Progenitor cell of endocrine pancreas (in vitro differentiated cells): ENCODE results near the gene MZT1. TPM values are rescaled to one million over a fixed set of nuclear protein-coding genes. Genes with fewer than 3 reads are reported as not detected.

ENCODE experiments used
- DNase-seq: peaks from one replicate; pipeline ENCODE4 v3.0.0; 2021; ENCODE audit warnings: low spot score; ENCODE audit not compliant: unreplicated experiment
- H3K27ac Mint-ChIP-seq: 2 replicates; pipeline ENCODE4 v1.8.0; 2021; ENCODE audit warnings: mild to moderate bottlenecking, moderate library complexity, mixed read lengths
- H3K27me3 Mint-ChIP-seq: 2 replicates; pipeline ENCODE4 v1.8.0; 2021; ENCODE audit warnings: mixed read lengths
- H3K36me3 Mint-ChIP-seq: 2 replicates; pipeline ENCODE4 v1.8.0; 2022; ENCODE audit warnings: mixed read lengths; ENCODE audit not compliant: insufficient read depth
- H3K4me1 Mint-ChIP-seq: 2 replicates; pipeline ENCODE4 v1.8.0; 2021; ENCODE audit warnings: low read depth, mixed read lengths
- H3K4me3 Mint-ChIP-seq: 2 replicates; pipeline ENCODE4 v1.8.0; 2021; ENCODE audit warnings: low read depth, mild to moderate bottlenecking, moderate library complexity, mixed read lengths
- H3K9me3 Mint-ChIP-seq: 2 replicates; pipeline ENCODE4 v1.8.0; 2021; ENCODE audit warnings: low read depth, mixed read lengths
- total RNA-seq: library from RNA; stranded (reverse); gene quantifications from 2 replicates; pipeline ENCODE4 v1.2.1, GENCODE V29; 2021
- TF ChIP-seq, protein P1 (sequence below): fragments of 200-600 bp; sonication (generic); IDR thresholded peaks from one replicate; pipeline ENCODE4 v1.5.0; 2021; ENCODE audit warnings: antibody characterized with exemption, mild to moderate bottlenecking; ENCODE audit not compliant: unreplicated experiment

MZT1 gene
- total RNA-seq, 1 donor from 2014 or later, result 9.8 TPM

DNA sequence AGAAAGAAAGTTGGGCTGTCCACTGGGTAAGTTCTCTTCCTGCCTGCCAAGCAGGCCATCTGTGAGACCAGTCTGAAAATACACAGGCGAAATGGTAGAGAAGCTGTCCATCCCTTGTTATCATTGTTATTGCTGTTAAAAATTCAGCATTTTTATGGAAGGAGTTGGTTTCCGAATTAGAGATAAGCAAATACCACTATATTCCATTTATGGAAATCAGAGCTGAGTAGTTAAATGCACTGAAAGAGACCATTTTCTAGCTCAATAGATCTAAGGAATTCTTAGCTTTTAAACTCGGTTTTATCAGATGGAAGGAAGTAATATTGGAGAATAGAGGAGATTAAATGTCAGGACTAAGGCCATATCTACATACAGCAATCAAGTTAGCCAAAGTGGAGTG lies 40.7 kb downstream of the MZT1 start:
- Mint-ChIP-seq H3K27me3 (no peaks in the 10 kb centered on the region), H3K4me1 (no peaks in the 10 kb centered on the region), H3K4me3 (no peak overlapping the region), H3K9me3 (no peaks in the 10 kb centered on the region), H3K27ac (no peak overlapping the region), H3K36me3 (no peaks in the 10 kb centered on the region)
- DNase-seq, result no peak
- TF ChIP-seq, protein P1, sequence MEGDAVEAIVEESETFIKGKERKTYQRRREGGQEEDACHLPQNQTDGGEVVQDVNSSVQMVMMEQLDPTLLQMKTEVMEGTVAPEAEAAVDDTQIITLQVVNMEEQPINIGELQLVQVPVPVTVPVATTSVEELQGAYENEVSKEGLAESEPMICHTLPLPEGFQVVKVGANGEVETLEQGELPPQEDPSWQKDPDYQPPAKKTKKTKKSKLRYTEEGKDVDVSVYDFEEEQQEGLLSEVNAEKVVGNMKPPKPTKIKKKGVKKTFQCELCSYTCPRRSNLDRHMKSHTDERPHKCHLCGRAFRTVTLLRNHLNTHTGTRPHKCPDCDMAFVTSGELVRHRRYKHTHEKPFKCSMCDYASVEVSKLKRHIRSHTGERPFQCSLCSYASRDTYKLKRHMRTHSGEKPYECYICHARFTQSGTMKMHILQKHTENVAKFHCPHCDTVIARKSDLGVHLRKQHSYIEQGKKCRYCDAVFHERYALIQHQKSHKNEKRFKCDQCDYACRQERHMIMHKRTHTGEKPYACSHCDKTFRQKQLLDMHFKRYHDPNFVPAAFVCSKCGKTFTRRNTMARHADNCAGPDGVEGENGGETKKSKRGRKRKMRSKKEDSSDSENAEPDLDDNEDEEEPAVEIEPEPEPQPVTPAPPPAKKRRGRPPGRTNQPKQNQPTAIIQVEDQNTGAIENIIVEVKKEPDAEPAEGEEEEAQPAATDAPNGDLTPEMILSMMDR, result no peak

DNA sequence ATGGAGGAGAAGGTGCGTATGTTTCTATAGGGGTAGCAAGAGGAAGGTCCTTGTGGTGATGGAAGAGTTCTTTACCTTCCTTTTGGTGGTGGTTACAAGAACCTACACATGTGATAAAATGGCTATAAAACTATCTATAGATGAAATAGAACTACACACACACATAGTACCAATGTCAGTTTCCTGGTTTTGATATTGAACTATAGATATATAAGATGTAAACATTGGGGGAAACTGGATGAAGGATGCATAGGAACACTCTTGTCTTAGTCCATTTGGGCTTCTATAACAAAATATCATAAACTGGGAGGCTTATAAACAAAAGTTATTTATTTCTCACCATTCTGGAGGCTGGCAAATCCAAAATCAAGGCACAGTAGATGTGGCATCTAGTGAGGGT lies 47.1 kb downstream of the MZT1 start:
- Mint-ChIP-seq H3K36me3 (no peaks in the 10 kb centered on the region), H3K4me3 (no peak overlapping the region), H3K9me3 (no peaks in the 10 kb centered on the region), H3K4me1 (no peaks in the 10 kb centered on the region), H3K27ac (no peak overlapping the region), H3K27me3 (no peaks in the 10 kb centered on the region)
- TF ChIP-seq, protein P1, result no peak
- no peak for DNase-seq

DNA sequence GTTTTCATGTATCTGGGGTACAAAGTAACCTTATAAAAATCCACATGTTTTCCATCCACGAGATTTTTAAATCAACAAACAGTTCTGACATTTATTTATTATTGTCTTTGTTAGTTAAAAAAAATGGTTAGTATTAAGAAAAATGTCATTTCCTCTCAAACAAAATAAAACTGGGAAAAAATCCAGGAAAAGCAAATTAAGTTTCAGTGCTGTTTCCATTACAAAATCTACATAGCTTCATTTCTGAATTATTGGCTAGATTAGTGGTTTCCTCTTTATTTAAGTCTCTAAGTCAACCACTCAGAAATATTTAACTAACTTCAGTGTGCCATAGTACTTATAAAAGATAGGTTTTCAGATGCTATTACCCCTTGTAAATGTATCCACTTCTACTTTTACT lies 49.1 kb downstream of the MZT1 start:
- H3K27me3 Mint-ChIP-seq, result peaks cover 5% of the 10 kb centered on the region
- DNase-seq, result no peak
- H3K36me3 Mint-ChIP-seq, result no peaks in the 10 kb centered on the region
- no peaks in the 10 kb centered on the region for H3K9me3 Mint-ChIP-seq
- TF ChIP-seq, protein P1, result no peak
- H3K4me3 Mint-ChIP-seq, result no peak overlapping the region
- H3K4me1 Mint-ChIP-seq, result no peaks in the 10 kb centered on the region
- no peak overlapping the region for H3K27ac Mint-ChIP-seq

DNA sequence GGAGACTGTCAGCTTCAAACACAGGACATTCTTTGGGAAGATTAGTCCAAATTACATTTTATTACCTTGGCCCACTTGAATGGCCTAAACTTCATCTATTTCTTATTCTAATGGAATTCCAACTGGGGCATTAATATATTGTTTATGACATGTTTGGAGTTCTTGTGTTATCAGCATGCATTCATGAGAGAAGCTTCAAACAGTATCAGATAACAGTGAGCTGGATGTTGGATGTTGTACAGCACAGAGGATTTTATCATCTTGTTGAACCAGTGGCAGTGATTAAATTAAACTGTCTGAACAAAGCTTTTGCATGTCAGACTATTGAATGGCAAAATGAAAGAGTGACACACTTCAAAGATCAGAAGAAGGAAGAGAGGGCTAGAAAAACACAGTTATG lies 50.0 kb downstream of the MZT1 start:
- peaks cover 5% of the 10 kb centered on the region for H3K27me3 Mint-ChIP-seq
- DNase-seq, result no peak
- no peaks in the 10 kb centered on the region for H3K9me3 Mint-ChIP-seq
- H3K4me3 Mint-ChIP-seq, result no peak overlapping the region
- TF ChIP-seq, protein P1, result no peak
- no peak overlapping the region for H3K27ac Mint-ChIP-seq
- H3K4me1 Mint-ChIP-seq, result no peaks in the 10 kb centered on the region
- H3K36me3 Mint-ChIP-seq, result no peaks in the 10 kb centered on the region

DNA sequence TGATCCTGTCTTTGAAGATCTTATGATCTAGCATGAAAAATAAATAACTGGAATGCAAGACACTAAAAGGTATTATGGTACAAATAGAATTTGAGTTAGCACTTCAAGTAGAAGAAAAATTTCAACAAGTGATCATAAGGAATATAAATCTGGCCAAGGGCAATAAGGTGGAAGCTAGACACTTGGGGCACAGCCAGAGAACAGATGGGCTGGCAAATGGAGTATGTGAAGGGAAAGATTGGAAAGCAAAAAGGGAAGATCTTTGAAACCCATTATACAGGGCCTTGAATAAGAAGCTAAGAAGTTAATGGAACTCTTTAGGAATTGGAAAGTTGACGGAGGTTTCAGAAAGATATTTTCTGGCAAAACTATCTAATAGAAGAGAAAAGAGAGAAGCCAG lies 61.0 kb downstream of the MZT1 start:
- Mint-ChIP-seq H3K27ac (no peak overlapping the region), H3K4me1 (no peaks in the 10 kb centered on the region), H3K9me3 (no peaks in the 10 kb centered on the region), H3K36me3 (no peaks in the 10 kb centered on the region), H3K4me3 (no peak overlapping the region), H3K27me3 (no peaks in the 10 kb centered on the region)
- no peak for DNase-seq
- TF ChIP-seq, protein P1, result no peak
